ES-I3 (cell line): ENCODE measurements around the gene BBS10.
"Not testable (repeated sequence)": the region's sequence is repeated elsewhere in the genome, so short reads cannot be mapped to it uniquely, and the experiment has no call there.

Source experiments
- H3K36me3 ChIP-seq: 2 replicates; pipeline ENCODE4 v1.6.1; 2013; ENCODE audit warnings: mild to moderate bottlenecking, low read length, control low read depth, moderate library complexity; ENCODE audit not compliant: insufficient read depth
- H3K4me1 ChIP-seq: 2 replicates; pipeline ENCODE4 v1.6.1; 2013; ENCODE audit warnings: mild to moderate bottlenecking, control low read depth, low read length; ENCODE audit not compliant: insufficient read depth
- H3K9ac ChIP-seq: 2 replicates; pipeline ENCODE4 v1.6.1; 2013; ENCODE audit warnings: low read depth, mild to moderate bottlenecking, low read length, moderate library complexity
- H3K9me3 ChIP-seq: 2 replicates; pipeline ENCODE4 v1.6.1; 2013; ENCODE audit warnings: mild to moderate bottlenecking, low read length, moderate library complexity; ENCODE audit not compliant: control insufficient read depth, insufficient read depth

BBS10 gene

GRCh38 chr12:76348079-76348901, at the start of gene BBS10:
BBS10 (minus strand) TSS chr12:76348415; CDS start chr12:76348358, 57 bp downstream.
- Histone ChIP-seq H3K9me3 (no peaks in the 10 kb centered on the region), H3K4me1 (peaks cover 6% of the 10 kb centered on the region; the same call in 1 of the 2 replicates), H3K36me3 (peaks cover 5% of the 10 kb centered on the region; the same call in 1 of the 2 replicates), H3K9ac (peak within 1 kb of the TSS; percentile 100)

GRCh38 chr12:76391461-76391860, 43.2 kb upstream of the BBS10 start:
- Histone ChIP-seq H3K4me1 (no peaks in the 10 kb centered on the region), H3K36me3 (0 out of 2 replicates have a peak, but pooled peaks cover 2% of the 10 kb centered on the region), H3K9ac (no peak overlapping the region), H3K9me3 (no peaks in the 10 kb centered on the region)

- Histone ChIP-seq H3K4me1 (no peaks in the 10 kb centered on the region), H3K36me3 (peaks cover 5% of the 10 kb centered on the region; the same call in 1 of the 2 replicates)
These were observed 39.4 kb upstream of the BBS10 start for GRCh38 chr12:76387614-76388013.

GRCh38 chr12:76384560-76384959, 36.3 kb upstream of the BBS10 start:
- no peaks in the 10 kb centered on the region for H3K9me3 ChIP-seq
- peaks cover 3% of the 10 kb centered on the region; the same call in 1 of the 2 replicates for H3K36me3 ChIP-seq

More at GRCh38 chr12:76387614-76388013, 39.4 kb upstream of the BBS10 start:
- Histone ChIP-seq H3K9me3 (no peaks in the 10 kb centered on the region), H3K9ac (no peak overlapping the region)

GRCh38 chr12:76383988-76384387, 35.8 kb upstream of the BBS10 start:
- H3K9me3 ChIP-seq: no peaks in the 10 kb centered on the region
- H3K9ac ChIP-seq: no peak overlapping the region
- H3K4me1 ChIP-seq: no peaks in the 10 kb centered on the region
- peaks cover 3% of the 10 kb centered on the region; the same call in 1 of the 2 replicates for H3K36me3 ChIP-seq

More at GRCh38 chr12:76384560-76384959, 36.3 kb upstream of the BBS10 start:
- Histone ChIP-seq H3K4me1 (no peaks in the 10 kb centered on the region), H3K9ac (no peak overlapping the region)

- Histone ChIP-seq H3K9ac (no peak overlapping the region), H3K4me1 (no peaks in the 10 kb centered on the region), H3K36me3 (no peaks in the 10 kb centered on the region; the same call in 1 of the 2 replicates), H3K9me3 (no peaks in the 10 kb centered on the region)
These were observed 31.0 kb upstream of the BBS10 start for GRCh38 chr12:76379261-76379660.

- not testable (repeated sequence) for H3K36me3 ChIP-seq, H3K9me3 ChIP-seq, H3K4me1 ChIP-seq, H3K9ac ChIP-seq
These were observed 28.7 kb upstream of the BBS10 start for GRCh38 chr12:76376876-76377275.

- no peak overlapping the region for H3K9ac ChIP-seq
- no peaks in the 10 kb centered on the region for H3K9me3 ChIP-seq
- H3K4me1 ChIP-seq: no peaks in the 10 kb centered on the region
- H3K36me3 ChIP-seq: no peaks in the 10 kb centered on the region; the same call in 1 of the 2 replicates
These were observed 27.7 kb upstream of the BBS10 start for GRCh38 chr12:76375939-76376338.

GRCh38 chr12:76375470-76375869, 27.3 kb upstream of the BBS10 start:
- no peak overlapping the region for H3K9ac ChIP-seq
- H3K9me3 ChIP-seq: no peaks in the 10 kb centered on the region
- H3K4me1 ChIP-seq: no peaks in the 10 kb centered on the region
- H3K36me3 ChIP-seq: no peaks in the 10 kb centered on the region; the same call in 1 of the 2 replicates

GRCh38 chr12:76374386-76375020, 26.3 kb upstream of the BBS10 start:
- H3K9ac ChIP-seq: no peak overlapping the region
- no peaks in the 10 kb centered on the region; the same call in 1 of the 2 replicates for H3K36me3 ChIP-seq
- H3K4me1 ChIP-seq: no peaks in the 10 kb centered on the region
- no peaks in the 10 kb centered on the region for H3K9me3 ChIP-seq

- Histone ChIP-seq H3K9ac (no peak overlapping the region), H3K4me1 (no peaks in the 10 kb centered on the region), H3K36me3 (peaks cover 10% of the 10 kb centered on the region), H3K9me3 (no peaks in the 10 kb centered on the region; the same call in 1 of the 2 replicates)
These were observed 20.0 kb upstream of the BBS10 start for GRCh38 chr12:76368230-76368629.

- Histone ChIP-seq H3K9me3 (no peaks in the 10 kb centered on the region; the same call in 1 of the 2 replicates), H3K36me3 (peaks cover 10% of the 10 kb centered on the region), H3K9ac (no peak overlapping the region), H3K4me1 (no peaks in the 10 kb centered on the region)
These were observed 17.9 kb upstream of the BBS10 start for GRCh38 chr12:76366163-76366562.

- H3K36me3 ChIP-seq: peaks cover 10% of the 10 kb centered on the region
- not testable (repeated sequence) for H3K9me3 ChIP-seq, H3K9ac ChIP-seq, H3K4me1 ChIP-seq
These were observed 15.9 kb upstream of the BBS10 start for GRCh38 chr12:76364131-76364530.

- no peaks in the 10 kb centered on the region; the same call in 1 of the 2 replicates for H3K9me3 ChIP-seq
- H3K36me3 ChIP-seq: peaks cover 3% of the 10 kb centered on the region; the same call in 1 of the 2 replicates
- H3K4me1 ChIP-seq: no peaks in the 10 kb centered on the region; the same call in 1 of the 2 replicates
- no peak overlapping the region for H3K9ac ChIP-seq
These were observed 12.1 kb upstream of the BBS10 start for GRCh38 chr12:76360316-76360715.
